Liver (tissue), 9 donors: ENCODE measurements around the gene PPP1R1B. TPM values are rescaled to one million over a fixed set of nuclear protein-coding genes. Genes with fewer than 3 reads are reported as not detected.

Experiments
- DNase-seq: peaks from one replicate; pipeline ENCODE4 v3.0.0-alpha.2; 2017; ENCODE audit warnings: low spot score
- H3K27ac ChIP-seq, 2 donors: one replicate each; pipeline ENCODE4 v1.7.0; 2013; ENCODE audit warnings: inconsistent platforms in 2 of 2, low read length in 2 of 2, control low read depth in 1 of 2, low read depth in 1 of 2, mild to moderate bottlenecking in 1 of 2
- H3K27me3 ChIP-seq, 4 donors: one replicate each; pipeline versions ENCODE4 v1.6.1 to v1.7.0; 2013; ENCODE audit warnings: low read length in 3 of 4, inconsistent platforms in 1 of 4, mild to moderate bottlenecking in 1 of 4, moderate library complexity in 1 of 4; ENCODE audit not compliant: control insufficient read depth in 4 of 4, insufficient read depth in 4 of 4
- H3K36me3 ChIP-seq, 4 donors: one replicate each; pipeline versions ENCODE4 v1.6.1 to v1.7.0; 2013; ENCODE audit warnings: low read length in 3 of 4, mild to moderate bottlenecking in 3 of 4, low read depth in 1 of 4, moderate library complexity in 1 of 4; ENCODE audit not compliant: control insufficient read depth in 4 of 4, insufficient read depth in 3 of 4
- H3K4me1 ChIP-seq, 4 donors: one replicate each; pipeline versions ENCODE4 v1.6.1 to v1.7.0; 2013; ENCODE audit warnings: low read length in 3 of 4, mild to moderate bottlenecking in 3 of 4, moderate library complexity in 1 of 4; ENCODE audit not compliant: control insufficient read depth in 4 of 4, insufficient read depth in 4 of 4
- H3K4me3 ChIP-seq, 3 donors: one replicate each; pipeline versions ENCODE4 v1.6.1 to v1.7.0; 2013; ENCODE audit warnings: low read length in 3 of 3, control low read depth in 1 of 3, low read depth in 1 of 3, mild to moderate bottlenecking in 1 of 3
- H3K9ac ChIP-seq, 2 donors: one replicate each; pipeline ENCODE4 v1.7.0; 2013; ENCODE audit warnings: low read length in 2 of 2, mild to moderate bottlenecking in 2 of 2, moderate library complexity in 2 of 2, control low read depth in 1 of 2, low read depth in 1 of 2
- H3K9me3 ChIP-seq, 4 donors: one replicate each; pipeline versions ENCODE4 v1.6.1 to v1.7.0; 2013; ENCODE audit warnings: low read length in 3 of 4; ENCODE audit not compliant: control insufficient read depth in 4 of 4
- ATF3 ChIP-seq: IDR thresholded peaks from 2 replicates; pipeline ENCODE4 v1.6.1; 2016; ENCODE audit warnings: antibody characterized with exemption
- FOXA1 ChIP-seq: IDR thresholded peaks from 2 replicates; pipeline ENCODE4 v1.6.1; 2016; ENCODE audit warnings: antibody characterized with exemption
- FOXA2 ChIP-seq: IDR thresholded peaks from 2 replicates; pipeline ENCODE4 v1.6.1; 2016; ENCODE audit warnings: antibody characterized with exemption
- GABPA ChIP-seq, 2 donors: IDR thresholded peaks in 1 of 2; conservative IDR thresholded peaks in 1 of 2; 2 replicates each; pipeline ENCODE4 v1.6.1; 2016; ENCODE audit warnings: antibody characterized with exemption in 2 of 2, mild to moderate bottlenecking in 1 of 2, moderate library complexity in 1 of 2
- HNF4G ChIP-seq: IDR thresholded peaks from 2 replicates; pipeline ENCODE4 v1.6.1; 2016; ENCODE audit warnings: antibody characterized with exemption
- JUND ChIP-seq, 2 donors: IDR thresholded peaks; 2 replicates each; pipeline ENCODE4 v1.6.1; 2016; ENCODE audit warnings: antibody characterized with exemption in 2 of 2
- MAX ChIP-seq: IDR thresholded peaks from 2 replicates; pipeline ENCODE4 v1.6.1; 2016; ENCODE audit warnings: antibody characterized with exemption
- NR2F2 ChIP-seq: IDR thresholded peaks from 2 replicates; pipeline ENCODE4 v1.6.1; 2016; ENCODE audit warnings: antibody characterized with exemption
- RAD21 ChIP-seq, 2 donors: IDR thresholded peaks; 2 replicates each; pipeline ENCODE4 v1.6.1; 2016; ENCODE audit warnings: antibody characterized with exemption in 2 of 2, mild to moderate bottlenecking in 2 of 2
- REST ChIP-seq: IDR thresholded peaks from 2 replicates; pipeline ENCODE4 v1.6.1; 2016; ENCODE audit warnings: antibody characterized with exemption, mild to moderate bottlenecking
- RXRA ChIP-seq, 2 donors: IDR thresholded peaks; 2 replicates each; pipeline ENCODE4 v1.6.1; 2017 to 2018; ENCODE audit warnings: antibody characterized with exemption in 2 of 2, mild to moderate bottlenecking in 1 of 2
- SP1 ChIP-seq: IDR thresholded peaks from 2 replicates; pipeline ENCODE4 v1.6.1; 2018; ENCODE audit warnings: antibody characterized with exemption, mild to moderate bottlenecking
- TAF1 ChIP-seq: conservative IDR thresholded peaks from 2 replicates; pipeline ENCODE4 v1.6.1; 2016; ENCODE audit warnings: antibody characterized with exemption, mild to moderate bottlenecking
- YY1 ChIP-seq: IDR thresholded peaks from 2 replicates; pipeline ENCODE4 v1.6.1; 2016; ENCODE audit warnings: antibody characterized with exemption, mild to moderate bottlenecking
- WGBS: extraction: QIAGEN DNeasy Blood & Tissue Kit; methylation state at CpG from one replicate; pipeline ENCODE4 v1.1.7; 2013; 5-methylcytosine and 5-hydroxymethylcytosine counted together
- polyA plus RNA-seq, 2 donors: library from polyadenylated mRNA; stranded (reverse) in 1 of 2; unstranded in 1 of 2; fragments of 200-250 nt in 1 of 2; fragments of >200 nt in 1 of 2; fragmentation: Nextera tagmentation in 1 of 2; extraction: Ambion mirVana in 1 of 2; gene quantifications; one replicate each; pipeline versions ENCODE4 v1.2.1 to v1.2.3, GENCODE V29; 2013 to 2015
- total RNA-seq, 2 donors: library from RNA; depleted of rRNA; stranded (reverse); fragments of >200 nt; gene quantifications; one replicate each; pipeline ENCODE4 v1.2.3, GENCODE V29; 2014
- donor health status: healthy.
- donor health status: healthy.
- donor health status: healthy.
- donor health status: healthy.
- donor health status: healthy.

PPP1R1B gene
- total and polyA plus RNA-seq, 4 donors = 0.14 TPM; not detected in 3

GRCh38 chr17:39599004-39599664, 27.6 kb upstream of the PPP1R1B start:
- WGBS = 7% methylated on average over 36 of the region's 36 CpGs
- no peak overlapping the region for H3K27ac ChIP-seq
- no peak for TF ChIP-seq NR2F2
- no peak for TF ChIP-seq RXRA (IDR thresholded peaks at IDR 0.05)
- no peak for TF ChIP-seq GABPA (IDR thresholded peaks at IDR 0.05 in 1 of 2, conservative IDR thresholded peaks at IDR 0.05 in 1 of 2)
- no peak for TF ChIP-seq HNF4G
- TF ChIP-seq TAF1 = no peak
- no peak for TF ChIP-seq JUND (IDR thresholded peaks at IDR 0.05)
- TF ChIP-seq SP1 = no peak
- no peak for TF ChIP-seq ATF3
- no peak for TF ChIP-seq REST
- TF ChIP-seq MAX = no peak
- no peak for TF ChIP-seq YY1
- no peak for TF ChIP-seq RAD21 (IDR thresholded peaks at IDR 0.05)
- H3K4me1 ChIP-seq = peaks cover 0 to 12% (median 7%) of the 10 kb centered on the region in 4 donors
- no peak for DNase-seq
- peak overlapping the region in 1 of 3 donors; percentile 15 for H3K4me3 ChIP-seq
- peaks cover 8 to 28% (median 18%) of the 10 kb centered on the region in 4 donors for H3K27me3 ChIP-seq
- H3K9ac ChIP-seq = no peak overlapping the region
- H3K36me3 ChIP-seq = no peaks in the 10 kb centered on the region
- H3K9me3 ChIP-seq = no peaks in the 10 kb centered on the region

- H3K9me3 ChIP-seq = no peaks in the 10 kb centered on the region
- no peak overlapping the region for H3K4me3 ChIP-seq
- no peak overlapping the region for H3K27ac ChIP-seq
- 8% methylated on average over 28 of the region's 28 CpGs for WGBS
- H3K9ac ChIP-seq = no peak overlapping the region
- peaks cover 0 to 12% (median 7%) of the 10 kb centered on the region in 4 donors for H3K4me1 ChIP-seq
- no peak for TF ChIP-seq MAX
- no peak for TF ChIP-seq RAD21 (IDR thresholded peaks at IDR 0.05)
- no peak for TF ChIP-seq YY1
- no peak for TF ChIP-seq FOXA1
- no peak for TF ChIP-seq REST
- TF ChIP-seq SP1 = no peak
- no peak for TF ChIP-seq GABPA (IDR thresholded peaks at IDR 0.05 in 1 of 2, conservative IDR thresholded peaks at IDR 0.05 in 1 of 2)
- TF ChIP-seq FOXA2 = no peak
- DNase-seq = no peak
- H3K36me3 ChIP-seq = no peaks in the 10 kb centered on the region
- peaks cover 8 to 28% (median 18%) of the 10 kb centered on the region in 4 donors for H3K27me3 ChIP-seq
These were observed 27.0 kb upstream of the PPP1R1B start for GRCh38 chr17:39599665-39600231.
